HUES64 (cell line): ENCODE results near the gene TSPAN13.

ENCODE experiments used
- H3K27ac ChIP-seq: 2 replicates; pipeline ENCODE4 v1.7.0; 2013; ENCODE audit warnings: low read depth, low read length, inconsistent platforms
- H3K27me3 ChIP-seq: 2 replicates; pipeline ENCODE4 v1.6.1; 2013; ENCODE audit warnings: mild to moderate bottlenecking, low read length; ENCODE audit not compliant: insufficient read depth
- H3K36me3 ChIP-seq: 2 replicates; pipeline ENCODE4 v1.6.1; 2013; ENCODE audit warnings: mild to moderate bottlenecking, low read length; ENCODE audit not compliant: insufficient read depth
- H3K4me1 ChIP-seq: 2 replicates; pipeline ENCODE4 v1.6.1; 2013; ENCODE audit warnings: mild to moderate bottlenecking, low read length, moderate library complexity; ENCODE audit not compliant: insufficient read depth
- H3K4me3 ChIP-seq: 2 replicates; pipeline ENCODE4 v1.5.1; 2013; ENCODE audit warnings: mild to moderate bottlenecking, low read length, moderate library complexity
- H3K9ac ChIP-seq: 2 replicates; pipeline ENCODE4 v1.6.1; 2013; ENCODE audit warnings: mild to moderate bottlenecking, low read depth, low read length
- H3K9me3 ChIP-seq: 2 replicates; pipeline ENCODE4 v1.6.1; 2013; ENCODE audit warnings: low read depth, low read length; ENCODE audit not compliant: insufficient read depth
- WGBS: fragments of 150-250, 120-280 bp; methylation state at CpG from one replicate; pipeline ENCODE4 v1.1.7; 2013; ENCODE audit warnings: missing lambda C conversion rate; 5-methylcytosine and 5-hydroxymethylcytosine counted together

TSPAN13 gene

DNA sequence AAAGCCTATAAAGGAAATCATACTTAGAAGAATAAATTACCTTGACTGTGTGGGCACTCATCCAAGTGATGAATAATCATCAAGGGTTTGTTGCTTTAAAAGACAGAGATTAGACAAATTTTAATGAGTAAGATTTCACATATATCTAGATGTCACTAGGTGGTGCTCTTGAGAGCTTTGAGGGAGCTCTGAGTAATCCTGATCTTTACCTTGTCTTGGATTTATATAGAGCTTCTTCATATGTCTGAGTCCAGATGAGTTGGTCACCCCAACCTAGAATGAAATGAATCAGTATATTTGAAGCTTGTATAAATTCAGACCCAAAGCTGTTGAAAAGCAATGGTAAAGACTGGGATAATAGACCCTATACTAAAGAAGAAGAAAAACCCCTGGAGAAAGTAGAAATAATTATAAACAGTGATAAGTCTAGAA is 47.6 kb downstream of the TSPAN13 start:
- no peaks in the 10 kb centered on the region for H3K4me1 ChIP-seq
- H3K4me3 ChIP-seq = no peak overlapping the region
- no peak overlapping the region for H3K9ac ChIP-seq
- H3K27ac ChIP-seq = no peak overlapping the region
- no peaks in the 10 kb centered on the region for H3K27me3 ChIP-seq
- H3K9me3 ChIP-seq = no peaks in the 10 kb centered on the region
- no peaks in the 10 kb centered on the region for H3K36me3 ChIP-seq

- WGBS = 94% methylated on average over 4 of the region's 4 CpGs
- Histone ChIP-seq H3K4me1 (no peaks in the 10 kb centered on the region), H3K9me3 (no peaks in the 10 kb centered on the region), H3K9ac (no peak overlapping the region), H3K27me3 (no peaks in the 10 kb centered on the region), H3K36me3 (no peaks in the 10 kb centered on the region), H3K4me3 (no peak overlapping the region), H3K27ac (no peak overlapping the region)
Measured at GRCh38 chr7:16801579-16801978, 48.0 kb downstream of the TSPAN13 start.

DNA sequence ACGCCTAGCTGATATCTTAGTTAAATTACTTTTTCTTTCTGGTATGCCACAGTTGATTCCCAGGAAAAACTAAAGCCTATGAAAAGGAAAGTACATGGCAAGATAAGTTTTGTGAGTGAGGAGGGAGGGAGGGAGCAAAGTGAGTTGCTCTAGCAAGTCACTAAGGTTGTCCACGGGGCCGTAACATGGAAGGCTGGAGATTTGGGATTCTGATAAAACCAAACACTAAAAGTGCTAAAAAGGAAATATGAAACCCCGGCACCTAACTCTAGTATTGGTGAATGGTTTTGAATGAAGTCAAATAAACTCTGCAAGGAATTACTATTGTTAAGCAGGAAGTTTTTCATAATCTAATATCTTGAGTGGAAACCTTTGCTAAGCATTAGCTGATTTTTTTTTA is 49.6 kb downstream of the TSPAN13 start:
- H3K4me3 ChIP-seq = no peak overlapping the region
- H3K4me1 ChIP-seq = no peaks in the 10 kb centered on the region

GRCh38 chr7:16803881-16804673 is 50.5 kb downstream of the TSPAN13 start:
- no peak overlapping the region for H3K9ac ChIP-seq
- no peaks in the 10 kb centered on the region for H3K4me1 ChIP-seq
- H3K36me3 ChIP-seq = no peaks in the 10 kb centered on the region
- H3K9me3 ChIP-seq = no peaks in the 10 kb centered on the region
- H3K27ac ChIP-seq = no peak overlapping the region
- H3K27me3 ChIP-seq = no peaks in the 10 kb centered on the region
- no peak overlapping the region for H3K4me3 ChIP-seq
- 94% methylated on average over 7 of the region's 7 CpGs for WGBS

More for the DNA sequence above, 49.6 kb downstream of the TSPAN13 start:
- WGBS = 95% methylated on average over 4 of the region's 4 CpGs
- no peak overlapping the region for H3K27ac ChIP-seq
- H3K27me3 ChIP-seq = no peaks in the 10 kb centered on the region
- no peaks in the 10 kb centered on the region for H3K9me3 ChIP-seq
- no peak overlapping the region for H3K9ac ChIP-seq
- H3K36me3 ChIP-seq = no peaks in the 10 kb centered on the region

DNA sequence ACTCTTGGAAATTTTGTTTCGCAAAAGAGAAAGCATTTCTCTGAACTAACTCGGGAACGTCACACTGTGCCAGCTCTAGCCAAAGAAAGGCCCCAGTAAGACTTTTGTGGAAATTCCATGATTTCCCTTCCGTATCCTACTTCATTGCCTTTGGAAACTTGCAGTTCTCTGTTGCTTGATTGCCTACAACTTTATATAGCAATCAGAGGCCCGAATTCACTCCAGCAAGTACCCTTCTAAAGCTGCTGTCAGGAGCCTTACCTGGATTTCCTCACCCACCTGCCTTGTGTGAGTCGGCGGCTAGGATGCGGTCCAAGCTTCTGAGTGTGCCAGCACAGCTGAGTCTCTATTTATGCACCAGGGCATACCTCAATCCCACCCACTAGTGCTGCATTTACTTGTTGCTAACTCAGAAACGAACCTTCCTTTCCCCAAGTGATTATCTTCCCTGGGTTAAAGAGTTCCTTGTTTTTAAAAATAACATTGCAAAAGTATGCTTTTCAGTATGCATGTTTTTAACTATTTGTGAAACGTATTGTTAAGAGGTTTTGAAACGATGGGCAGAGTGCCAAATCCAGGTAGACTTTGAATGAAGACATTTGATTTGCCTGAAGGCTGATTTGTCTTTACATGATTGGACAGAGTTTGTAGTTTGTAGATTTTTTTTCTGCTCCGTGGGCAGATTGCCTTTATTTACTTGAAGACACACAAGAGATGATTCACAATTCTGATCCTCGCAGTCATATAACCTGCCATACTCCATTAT is 51.3 kb downstream of the TSPAN13 start, which contains the start of gene AGR2:
Gene AGR2, minus strand, starts transcription at position 326 of the 766 bp plus-strand sequence. CDS start 3,203 bp downstream, outside the sequence.
- H3K27ac ChIP-seq = no peak within 1 kb of the TSS
- no peaks in the 10 kb centered on the region for H3K9me3 ChIP-seq
- H3K4me1 ChIP-seq = no peaks in the 10 kb centered on the region
- H3K36me3 ChIP-seq = no peaks in the 10 kb centered on the region
- H3K27me3 ChIP-seq = no peaks in the 10 kb centered on the region
- H3K9ac ChIP-seq = no peak within 1 kb of the TSS
- WGBS = 93% methylated on average over 13 of the region's 13 CpGs
- H3K4me3 ChIP-seq = no peak within 1 kb of the TSS

- WGBS = 84% methylated on average over 3 of the region's 3 CpGs
- Histone ChIP-seq H3K27me3 (no peaks in the 10 kb centered on the region), H3K9me3 (no peaks in the 10 kb centered on the region), H3K9ac (no peak overlapping the region), H3K36me3 (no peaks in the 10 kb centered on the region), H3K27ac (no peak overlapping the region), H3K4me1 (no peaks in the 10 kb centered on the region), H3K4me3 (no peak overlapping the region)
Measured at GRCh38 chr7:16805441-16805840, 51.9 kb downstream of the TSPAN13 start.

DNA sequence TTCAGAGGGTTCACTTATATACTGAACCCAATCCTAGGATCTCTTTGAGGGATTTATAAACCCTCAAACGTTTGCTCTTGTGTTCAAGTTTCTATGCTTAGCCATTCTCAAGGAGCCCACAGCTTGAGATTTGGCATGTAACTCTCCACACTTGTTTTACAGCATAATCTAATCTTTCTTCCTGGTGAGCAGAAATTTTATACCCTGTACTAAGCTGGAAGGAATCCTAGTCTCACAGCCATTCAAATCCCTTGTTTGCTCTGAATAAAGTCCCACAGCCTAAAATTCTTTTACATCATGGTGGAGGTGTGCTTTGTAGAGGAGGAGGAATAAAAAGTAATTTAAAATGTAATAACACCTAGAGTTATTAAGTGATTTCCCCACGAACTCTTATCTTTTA is 56.6 kb downstream of the TSPAN13 start:
- H3K36me3 ChIP-seq = no peaks in the 10 kb centered on the region
- no peak overlapping the region for H3K9ac ChIP-seq
- H3K27ac ChIP-seq = no peak overlapping the region
- no peaks in the 10 kb centered on the region for H3K9me3 ChIP-seq
- H3K4me1 ChIP-seq = no peaks in the 10 kb centered on the region
- H3K4me3 ChIP-seq = no peak overlapping the region
- no peaks in the 10 kb centered on the region for H3K27me3 ChIP-seq
- 88% methylated on average over 2 of the region's 2 CpGs for WGBS

GRCh38 chr7:16810573-16810972 is 57.0 kb downstream of the TSPAN13 start:
- 89% methylated on average over 5 of the region's 5 CpGs for WGBS
- no peak overlapping the region for H3K9ac ChIP-seq
- H3K4me3 ChIP-seq = no peak overlapping the region
- no peaks in the 10 kb centered on the region for H3K4me1 ChIP-seq
- no peaks in the 10 kb centered on the region for H3K36me3 ChIP-seq
- no peak overlapping the region for H3K27ac ChIP-seq
- no peaks in the 10 kb centered on the region for H3K9me3 ChIP-seq
- no peaks in the 10 kb centered on the region for H3K27me3 ChIP-seq

- H3K4me1 ChIP-seq = no peaks in the 10 kb centered on the region
- 94% methylated on average over 2 of the region's 2 CpGs for WGBS
- no peaks in the 10 kb centered on the region for H3K9me3 ChIP-seq
- H3K27ac ChIP-seq = no peak overlapping the region
- no peak overlapping the region for H3K9ac ChIP-seq
- no peaks in the 10 kb centered on the region for H3K27me3 ChIP-seq
- H3K4me3 ChIP-seq = no peak overlapping the region
- H3K36me3 ChIP-seq = no peaks in the 10 kb centered on the region
Measured at GRCh38 chr7:16811551-16811950, 58.0 kb downstream of the TSPAN13 start.

GRCh38 chr7:16812542-16813231 is 59.1 kb downstream of the TSPAN13 start:
- Histone ChIP-seq H3K4me1 (no peaks in the 10 kb centered on the region), H3K4me3 (no peak overlapping the region), H3K9ac (no peak overlapping the region), H3K36me3 (no peaks in the 10 kb centered on the region), H3K27me3 (no peaks in the 10 kb centered on the region), H3K9me3 (no peaks in the 10 kb centered on the region), H3K27ac (no peak overlapping the region)
- 92% methylated on average over 3 of the region's 4 CpGs for WGBS

- H3K9ac ChIP-seq = no peak overlapping the region
- H3K36me3 ChIP-seq = no peaks in the 10 kb centered on the region
- H3K27ac ChIP-seq = no peak overlapping the region
- WGBS = 97% methylated on average over 3 of the region's 3 CpGs
- H3K4me1 ChIP-seq = no peaks in the 10 kb centered on the region
- no peak overlapping the region for H3K4me3 ChIP-seq
- no peaks in the 10 kb centered on the region for H3K27me3 ChIP-seq
- no peaks in the 10 kb centered on the region for H3K9me3 ChIP-seq
Measured at GRCh38 chr7:16813232-16813616, 59.7 kb downstream of the TSPAN13 start.
